ENCODE results near the gene ARHGAP21.
A peak's percentile ranks its signal among the peaks of the same experiment; 100 is the strongest.

Gene ARHGAP21

GRCh38 chr10:24722131-24722675 lies 1.5 kb downstream of the ARHGAP21 start:
- Histone ChIP-seq H3K79me2 (ENCODE audit: insufficient read depth, low read length) (peaks cover 52% of the 10 kb centered on the region), H3K9ac (ENCODE audit: low read depth, low read length, poor library complexity, severe bottlenecking) (peak overlapping the region; percentile 86), H3K4me1 (ENCODE audit: insufficient read depth, low read length, poor library complexity, severe bottlenecking) (peaks cover 58% of the 10 kb centered on the region), H4K20me1 (ENCODE audit: insufficient read depth, low read length, poor library complexity, severe bottlenecking) (peaks cover 31% of the 10 kb centered on the region), H3K27me3 (ENCODE audit: insufficient read depth, low read length, poor library complexity, severe bottlenecking) (no peaks in the 10 kb centered on the region), H3K9me3 (ENCODE audit: insufficient read depth, low read depth, low read length) (no peaks in the 10 kb centered on the region), H3K9me2 (replicated peaks; ENCODE audit: low read depth, low read length) (no peaks in the 10 kb centered on the region), H3K4me3 (ENCODE audit: low read length, poor library complexity, severe bottlenecking) (peak overlapping the region; percentile 75), H3K4me2 (ENCODE audit: low read depth, low read length, poor library complexity, severe bottlenecking) (peak overlapping the region; percentile 91), H3F3A (ENCODE audit: low read depth) (no peaks in the 10 kb centered on the region), H2AFZ (ENCODE audit: low read length) (peak overlapping the region; percentile 83; the same call in 1 of the 2 replicates), H3K36me3 (ENCODE audit: insufficient read depth, low read length) (no peaks in the 10 kb centered on the region)
- no peak for TF ChIP-seq EZH2phosphoT487 (IDR thresholded peaks at IDR 0.05; ENCODE audit: borderline replicate concordance)
- no peak for TF ChIP-seq CTCF (conservative IDR thresholded peaks at IDR 0.05; ENCODE audit: low read length)

GRCh38 chr10:24721229-24722106 lies 2.2 kb downstream of the ARHGAP21 start:
- Histone ChIP-seq H3K36me3 (ENCODE audit: insufficient read depth, low read length) (no peaks in the 10 kb centered on the region), H3K9me2 (replicated peaks; ENCODE audit: low read depth, low read length) (no peaks in the 10 kb centered on the region), H3K4me1 (ENCODE audit: insufficient read depth, low read length, poor library complexity, severe bottlenecking) (peaks cover 65% of the 10 kb centered on the region), H4K20me1 (ENCODE audit: insufficient read depth, low read length, poor library complexity, severe bottlenecking) (peaks cover 37% of the 10 kb centered on the region), H3K79me2 (ENCODE audit: insufficient read depth, low read length) (peaks cover 60% of the 10 kb centered on the region), H3K27me3 (ENCODE audit: insufficient read depth, low read length, poor library complexity, severe bottlenecking) (no peaks in the 10 kb centered on the region), H3K9me3 (ENCODE audit: insufficient read depth, low read depth, low read length) (no peaks in the 10 kb centered on the region), H3F3A (ENCODE audit: low read depth) (no peaks in the 10 kb centered on the region), H2AFZ (ENCODE audit: low read length) (no peak overlapping the region), H3K4me2 (ENCODE audit: low read depth, low read length, poor library complexity, severe bottlenecking) (peak overlapping the region; percentile 91), H3K4me3 (ENCODE audit: low read length, poor library complexity, severe bottlenecking) (peak overlapping the region; percentile 75), H3K9ac (ENCODE audit: low read depth, low read length, poor library complexity, severe bottlenecking) (peak overlapping the region; percentile 86)
- TF ChIP-seq EZH2phosphoT487 (IDR thresholded peaks at IDR 0.05; ENCODE audit: borderline replicate concordance), result no peak

- Histone ChIP-seq H3K4me1 (ENCODE audit: insufficient read depth, low read length, poor library complexity, severe bottlenecking) (peaks cover 70% of the 10 kb centered on the region), H3K27me3 (ENCODE audit: insufficient read depth, low read length, poor library complexity, severe bottlenecking) (no peaks in the 10 kb centered on the region), H2AFZ (ENCODE audit: low read length) (no peak overlapping the region), H3K4me3 (ENCODE audit: low read length, poor library complexity, severe bottlenecking) (peak overlapping the region; percentile 75), H3F3A (ENCODE audit: low read depth) (no peaks in the 10 kb centered on the region), H3K36me3 (ENCODE audit: insufficient read depth, low read length) (no peaks in the 10 kb centered on the region), H3K79me2 (ENCODE audit: insufficient read depth, low read length) (peaks cover 71% of the 10 kb centered on the region), H3K9me3 (ENCODE audit: insufficient read depth, low read depth, low read length) (no peaks in the 10 kb centered on the region), H3K9me2 (replicated peaks; ENCODE audit: low read depth, low read length) (no peaks in the 10 kb centered on the region), H3K4me2 (ENCODE audit: low read depth, low read length, poor library complexity, severe bottlenecking) (peak overlapping the region; percentile 91), H3K9ac (ENCODE audit: low read depth, low read length, poor library complexity, severe bottlenecking) (peak overlapping the region; percentile 86), H4K20me1 (ENCODE audit: insufficient read depth, low read length, poor library complexity, severe bottlenecking) (peaks cover 37% of the 10 kb centered on the region)
- TF ChIP-seq CTCF (conservative IDR thresholded peaks at IDR 0.05; ENCODE audit: low read length), result no peak
- TF ChIP-seq EZH2phosphoT487 (IDR thresholded peaks at IDR 0.05; ENCODE audit: borderline replicate concordance), result no peak
These were observed 3.6 kb downstream of the ARHGAP21 start for GRCh38 chr10:24720096-24720495.

Measured in Loucy (cell line).